Mammary epithelial cell (primary cell): ENCODE measurements around the gene ATXN7L1.

Experiments used
- EZH2 ChIP-seq: IDR thresholded peaks from 2 replicates; pipeline ENCODE4 v1.6.1; 2012; ENCODE audit warnings: low read length, inconsistent platforms, borderline replicate concordance
- TF ChIP-seq, protein P1 (sequence below), 2 donors: IDR thresholded peaks in 1 of 2; conservative IDR thresholded peaks in 1 of 2; 2 replicates each; pipeline ENCODE4 v1.5.1; 2011 to 2012; ENCODE audit warnings: inconsistent platforms in 2 of 2, low read length in 2 of 2, mild to moderate bottlenecking in 2 of 2, control low read depth in 1 of 2, low read depth in 1 of 2; ENCODE audit not compliant: insufficient read depth in 1 of 2; ENCODE audit errors: extremely low read depth in 1 of 2

DNA sequence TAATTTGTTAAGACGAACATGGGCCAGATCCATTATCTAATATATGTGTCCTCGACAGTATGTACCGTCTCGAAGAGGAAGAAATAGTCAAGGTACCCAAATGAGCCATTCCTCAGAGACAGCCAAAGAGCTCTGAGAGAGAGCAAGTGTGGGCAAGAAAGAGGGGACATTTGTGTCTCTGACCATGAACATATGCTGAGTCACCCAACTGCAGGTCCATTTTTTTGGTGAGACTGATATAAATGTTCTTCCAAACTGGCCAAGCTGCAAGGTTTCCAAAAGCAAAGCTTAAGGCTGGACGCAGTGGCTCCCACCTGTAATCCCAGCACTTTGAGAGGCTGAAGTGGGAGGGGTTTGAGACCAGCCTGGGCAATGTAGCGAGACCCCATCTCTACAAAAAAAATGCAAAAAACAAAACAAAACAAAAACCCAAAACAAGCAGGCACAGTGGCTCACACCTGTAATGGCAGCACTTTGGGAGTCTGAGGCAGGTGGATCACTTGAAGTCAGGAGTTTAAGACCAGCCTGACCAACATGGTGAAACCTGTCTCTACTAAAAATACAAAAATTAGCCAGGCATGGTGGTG lies 26.0 kb upstream of the ATXN7L1 start:
- TF ChIP-seq, protein P1, sequence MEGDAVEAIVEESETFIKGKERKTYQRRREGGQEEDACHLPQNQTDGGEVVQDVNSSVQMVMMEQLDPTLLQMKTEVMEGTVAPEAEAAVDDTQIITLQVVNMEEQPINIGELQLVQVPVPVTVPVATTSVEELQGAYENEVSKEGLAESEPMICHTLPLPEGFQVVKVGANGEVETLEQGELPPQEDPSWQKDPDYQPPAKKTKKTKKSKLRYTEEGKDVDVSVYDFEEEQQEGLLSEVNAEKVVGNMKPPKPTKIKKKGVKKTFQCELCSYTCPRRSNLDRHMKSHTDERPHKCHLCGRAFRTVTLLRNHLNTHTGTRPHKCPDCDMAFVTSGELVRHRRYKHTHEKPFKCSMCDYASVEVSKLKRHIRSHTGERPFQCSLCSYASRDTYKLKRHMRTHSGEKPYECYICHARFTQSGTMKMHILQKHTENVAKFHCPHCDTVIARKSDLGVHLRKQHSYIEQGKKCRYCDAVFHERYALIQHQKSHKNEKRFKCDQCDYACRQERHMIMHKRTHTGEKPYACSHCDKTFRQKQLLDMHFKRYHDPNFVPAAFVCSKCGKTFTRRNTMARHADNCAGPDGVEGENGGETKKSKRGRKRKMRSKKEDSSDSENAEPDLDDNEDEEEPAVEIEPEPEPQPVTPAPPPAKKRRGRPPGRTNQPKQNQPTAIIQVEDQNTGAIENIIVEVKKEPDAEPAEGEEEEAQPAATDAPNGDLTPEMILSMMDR (conservative IDR thresholded peaks at IDR 0.05 in 1 of 2, IDR thresholded peaks at IDR 0.05 in 1 of 2; ENCODE audit: extremely low read depth in 1 of 2, insufficient read depth in 1 of 2, low read depth in 1 of 2, low read length in 2 of 2), result no peak
- no peak for TF ChIP-seq EZH2
